GM18951 (cell line): ENCODE data around the gene CDC7.

Source experiments
- POLR2A ChIP-seq: IDR thresholded peaks from 4 replicates; pipeline ENCODE4 v1.6.1; 2011; ENCODE audit warnings: mild to moderate bottlenecking; ENCODE audit not compliant: insufficient read length, insufficient read depth; ENCODE audit errors: extremely low read depth
- in situ Hi-C: fragments of 300-500 bp; cut with MboI; formaldehyde crosslinking; loops from one replicate; pipeline ENCODE4 v1.12.0; 2022; ENCODE audit warnings: low sequenced_read_pairs, mixed read lengths, inconsistent platforms; ENCODE audit not compliant: unreplicated experiment

CDC7 gene

DNA sequence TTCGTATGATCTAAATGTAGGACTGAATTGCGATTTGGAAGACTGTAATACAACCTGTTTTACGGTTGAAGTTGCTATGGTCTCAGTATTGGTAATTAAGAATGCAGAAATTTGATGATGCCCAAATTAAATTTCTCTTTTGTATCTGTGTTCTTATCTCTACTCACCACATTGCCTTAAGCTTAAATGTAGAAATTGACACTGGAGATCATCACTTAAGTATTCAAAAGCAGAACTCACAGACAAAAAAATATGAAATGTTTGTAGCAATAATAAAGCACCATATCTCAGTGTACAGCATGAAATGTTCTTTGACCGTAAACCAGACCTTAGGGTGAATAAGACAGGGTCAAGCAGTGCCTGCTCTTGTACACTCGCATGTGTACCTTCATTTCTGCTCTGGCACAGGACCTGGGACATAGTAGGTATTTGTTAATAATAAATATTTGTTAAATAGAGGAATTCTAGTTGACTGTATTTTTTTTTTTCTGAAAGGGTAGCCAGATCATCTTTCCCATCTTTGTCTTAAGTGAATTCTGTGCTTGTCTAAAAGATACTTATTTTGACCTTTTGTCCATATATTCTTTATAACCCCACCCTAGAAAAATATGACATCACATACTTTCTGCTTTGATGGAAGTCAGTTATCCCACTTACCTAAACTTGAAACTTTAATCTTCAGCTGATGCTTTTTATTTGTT, 1.5 kb downstream of the CDC7 start:
- in situ Hi-C loops, result loop anchor here (25.0 kb wide), 1 partner anchor 385 kb away; the partner anchor contains the start of gene TGFBR3
- TF ChIP-seq POLR2A, result no peak

DNA sequence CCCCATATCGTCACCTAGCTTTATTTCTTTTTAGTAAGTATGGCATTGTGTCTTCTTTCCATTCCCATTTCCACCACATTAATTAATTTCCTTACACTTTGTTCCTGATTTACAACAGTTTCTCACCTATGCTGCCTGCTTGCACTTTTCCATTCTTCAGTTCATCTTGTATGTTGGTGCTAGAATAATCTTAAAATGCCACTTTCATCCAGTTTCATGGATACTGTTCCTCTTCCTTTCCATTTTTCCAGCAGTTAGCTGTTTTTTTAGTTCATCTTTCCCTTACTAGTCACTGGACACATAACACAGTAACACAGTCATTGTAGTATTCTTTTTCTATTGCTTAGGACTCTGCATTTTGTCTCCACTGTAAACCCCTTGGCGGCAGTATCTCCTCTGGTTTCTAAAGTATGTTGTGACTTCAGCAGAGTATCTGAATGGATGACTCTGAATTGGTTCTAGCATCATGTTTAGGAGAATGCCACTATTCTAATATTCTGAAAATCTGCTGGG, 2.1 kb downstream of the CDC7 start:
- TF ChIP-seq POLR2A, result no peak
- in situ Hi-C loops, result loop anchor here (25.0 kb wide), 1 partner anchor 385 kb away; the partner anchor contains the start of gene TGFBR3

GRCh38 chr1:91503332-91503900, 2.8 kb downstream of the CDC7 start:
- in situ Hi-C loops, result loop anchor here (25.0 kb wide), 1 partner anchor 384 kb away; the partner anchor contains the start of gene TGFBR3
- no peak for TF ChIP-seq POLR2A

GRCh38 chr1:91503975-91504530, 3.4 kb downstream of the CDC7 start:
- TF ChIP-seq POLR2A, result no peak
- in situ Hi-C loops, result loop anchor here (25.0 kb wide), 1 partner anchor 383 kb away; the partner anchor contains the start of gene TGFBR3

DNA sequence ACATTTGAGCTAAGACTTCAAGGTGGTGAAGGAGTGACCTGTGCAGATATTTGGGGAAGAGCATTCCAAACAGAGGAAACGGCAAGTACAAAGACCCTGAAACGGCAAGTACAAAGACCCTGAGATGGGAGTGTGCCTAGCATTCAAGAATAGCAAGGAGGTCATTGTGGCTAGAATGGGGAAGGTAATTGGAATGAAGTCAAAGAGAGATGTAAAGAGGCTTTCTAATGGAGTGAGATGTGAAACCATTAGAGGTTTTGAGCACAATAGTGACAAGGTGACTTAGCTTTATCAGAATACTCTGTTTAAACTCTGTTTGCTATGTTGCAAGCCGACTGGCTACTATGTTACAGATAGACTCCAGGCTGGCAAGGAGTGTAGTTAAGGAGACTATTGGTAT, 4.4 kb downstream of the CDC7 start:
- no peak for TF ChIP-seq POLR2A
- in situ Hi-C loops, result loop anchor here (25.0 kb wide), 1 partner anchor 382 kb away; the partner anchor contains the start of gene TGFBR3

GRCh38 chr1:91506071-91506470, 5.4 kb downstream of the CDC7 start:
- no peak for TF ChIP-seq POLR2A
- in situ Hi-C loops, result loop anchor here (25.0 kb wide), 1 partner anchor 381 kb away; the partner anchor contains the start of gene TGFBR3

DNA sequence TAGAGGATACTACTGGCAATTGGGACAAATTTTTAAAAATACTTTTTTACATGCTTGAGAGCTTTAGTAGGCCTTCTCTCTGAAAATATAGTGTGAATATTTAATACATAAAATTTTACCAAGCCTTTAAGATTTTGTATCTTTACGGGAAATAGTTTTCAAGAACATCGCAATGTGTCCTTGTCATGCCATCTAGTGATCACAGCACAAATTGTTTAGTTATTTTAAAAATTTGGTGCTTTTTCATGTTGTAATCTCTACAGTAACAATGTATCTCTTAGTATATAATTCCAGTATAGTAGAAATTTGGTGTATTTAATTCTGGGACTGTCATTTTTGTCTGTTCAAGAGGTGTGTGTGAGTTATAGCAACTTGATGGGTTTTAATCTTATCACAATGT, 6.7 kb downstream of the CDC7 start:
- in situ Hi-C loops, result loop anchor here (25.0 kb wide), 1 partner anchor 380 kb away; the partner anchor contains the start of gene TGFBR3

DNA sequence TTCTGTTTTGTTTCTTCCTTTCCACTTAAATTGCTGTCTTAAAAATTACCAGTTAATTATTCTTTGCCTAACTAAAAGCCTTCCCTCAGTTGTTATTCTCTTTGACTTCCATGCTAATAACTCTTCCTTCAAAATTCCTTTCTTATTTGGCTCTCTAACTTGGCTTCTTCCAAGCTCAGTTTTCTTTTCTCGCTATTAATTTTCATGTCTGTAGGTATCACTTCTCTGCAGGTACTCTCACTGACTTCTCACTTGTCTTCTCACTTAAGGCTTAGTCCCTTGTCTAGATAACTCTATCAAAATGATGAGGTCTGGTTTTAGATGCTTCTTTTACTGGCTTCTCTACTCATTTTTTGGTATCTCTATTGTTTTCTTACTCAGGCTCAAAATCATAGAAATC, 10.1 kb downstream of the CDC7 start:
- in situ Hi-C loops, result loop anchor here (25.0 kb wide), 1 partner anchor 377 kb away; the partner anchor contains the start of gene TGFBR3
- no peak for TF ChIP-seq POLR2A

More for the DNA sequence above, 6.7 kb downstream of the CDC7 start:
- TF ChIP-seq POLR2A, result no peak

- TF ChIP-seq POLR2A, result no peak
- in situ Hi-C loops, result loop anchor here (25.0 kb wide), 1 partner anchor 376 kb away; the partner anchor contains the start of gene TGFBR3
These were observed 10.7 kb downstream of the CDC7 start for GRCh38 chr1:91511386-91511785.

- in situ Hi-C loops, result loop anchor here (25.0 kb wide), 1 partner anchor 374 kb away; the partner anchor contains the start of gene TGFBR3
- TF ChIP-seq POLR2A, result no peak
These were observed 12.5 kb downstream of the CDC7 start for GRCh38 chr1:91513160-91513559.

- no peak for TF ChIP-seq POLR2A
- in situ Hi-C loops, result loop anchor here (25.0 kb wide), 1 partner anchor 374 kb away; the partner anchor contains the start of gene TGFBR3
These were observed 13.1 kb downstream of the CDC7 start for GRCh38 chr1:91513706-91514105.

GRCh38 chr1:91515994-91516393, 15.3 kb downstream of the CDC7 start:
- in situ Hi-C loops, result loop anchor here (25.0 kb wide), 1 partner anchor 371 kb away; the partner anchor contains the start of gene TGFBR3
- TF ChIP-seq POLR2A, result no peak

- in situ Hi-C loops, result loop anchor here (25.0 kb wide), 1 partner anchor 371 kb away; the partner anchor contains the start of gene TGFBR3
These were observed 16.0 kb downstream of the CDC7 start for GRCh38 chr1:91516605-91517004.

DNA sequence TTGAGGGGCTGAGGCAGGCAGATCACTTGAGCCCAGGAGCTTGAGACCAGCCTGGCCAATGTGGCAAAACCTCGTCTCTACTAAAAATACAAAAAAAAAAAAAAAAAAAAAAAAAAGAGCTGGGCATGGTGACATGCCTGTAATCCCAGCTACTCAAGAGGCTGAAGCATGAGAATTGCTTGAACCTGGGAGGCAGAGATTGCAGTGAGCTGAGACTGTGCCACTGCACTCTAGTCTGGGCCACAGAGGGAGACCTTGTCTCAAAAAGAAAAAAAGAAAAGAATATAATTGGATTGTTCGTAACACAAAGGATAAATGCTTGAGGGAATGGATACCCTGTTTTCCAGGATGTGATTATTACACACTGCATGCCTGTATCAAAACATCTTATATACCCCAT, 18.5 kb downstream of the CDC7 start:
- in situ Hi-C loops, result loop anchor here (25.0 kb wide), 1 partner anchor 368 kb away; the partner anchor contains the start of gene TGFBR3
